ENCODE measurements around the gene ZNF536.

DNA sequence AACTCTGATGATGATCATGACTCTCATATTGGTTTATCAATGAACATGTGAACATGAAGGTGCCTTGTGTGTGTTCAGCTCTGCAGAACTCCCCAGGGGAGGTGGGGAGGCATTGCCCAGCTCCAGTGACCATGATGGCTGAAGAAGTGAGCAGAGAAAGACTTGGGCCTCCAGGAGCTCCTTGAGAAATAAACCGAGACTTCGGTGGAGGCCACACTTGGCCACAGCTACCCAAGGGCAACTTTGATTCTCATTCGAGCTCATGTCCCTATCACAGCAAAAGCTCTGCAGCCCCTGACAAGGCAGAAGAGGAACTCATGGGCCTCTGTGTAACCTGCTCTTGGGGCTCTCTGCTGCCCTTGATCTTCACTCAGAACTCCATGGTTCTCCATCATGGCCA, 44.1 kb upstream of the ZNF536 start:
- TF ChIP-seq, protein P1, sequence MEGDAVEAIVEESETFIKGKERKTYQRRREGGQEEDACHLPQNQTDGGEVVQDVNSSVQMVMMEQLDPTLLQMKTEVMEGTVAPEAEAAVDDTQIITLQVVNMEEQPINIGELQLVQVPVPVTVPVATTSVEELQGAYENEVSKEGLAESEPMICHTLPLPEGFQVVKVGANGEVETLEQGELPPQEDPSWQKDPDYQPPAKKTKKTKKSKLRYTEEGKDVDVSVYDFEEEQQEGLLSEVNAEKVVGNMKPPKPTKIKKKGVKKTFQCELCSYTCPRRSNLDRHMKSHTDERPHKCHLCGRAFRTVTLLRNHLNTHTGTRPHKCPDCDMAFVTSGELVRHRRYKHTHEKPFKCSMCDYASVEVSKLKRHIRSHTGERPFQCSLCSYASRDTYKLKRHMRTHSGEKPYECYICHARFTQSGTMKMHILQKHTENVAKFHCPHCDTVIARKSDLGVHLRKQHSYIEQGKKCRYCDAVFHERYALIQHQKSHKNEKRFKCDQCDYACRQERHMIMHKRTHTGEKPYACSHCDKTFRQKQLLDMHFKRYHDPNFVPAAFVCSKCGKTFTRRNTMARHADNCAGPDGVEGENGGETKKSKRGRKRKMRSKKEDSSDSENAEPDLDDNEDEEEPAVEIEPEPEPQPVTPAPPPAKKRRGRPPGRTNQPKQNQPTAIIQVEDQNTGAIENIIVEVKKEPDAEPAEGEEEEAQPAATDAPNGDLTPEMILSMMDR (IDR thresholded peaks at IDR 0.05) = no peak
- TF ChIP-seq ZFX (IDR thresholded peaks at IDR 0.05; ENCODE audit: borderline replicate concordance) = no peak
